GM23338 (cell line): ENCODE results near the gene BCAS3. TPM values are rescaled to one million over a fixed set of nuclear protein-coding genes. Genes with fewer than 3 reads are reported as not detected.

ENCODE experiments used
- CTCF ChIP-seq, 2 experiments: fragments of 200-600 bp in 1 of 2; sonication (generic) in 1 of 2; conservative IDR thresholded peaks; 2 replicates each; pipeline versions ENCODE4 v1.5.1 to v1.6.1; 2016 to 2017; ENCODE audit warnings: antibody characterized with exemption in 2 of 2, low read depth in 2 of 2, mild to moderate bottlenecking in 2 of 2, moderate library complexity in 1 of 2
- ETS1 ChIP-seq: IDR thresholded peaks from 2 replicates; pipeline ENCODE4 v1.6.1; 2016; ENCODE audit warnings: antibody characterized with exemption
- NANOG ChIP-seq: IDR thresholded peaks from 2 replicates; pipeline ENCODE4 v1.6.1; 2016; ENCODE audit warnings: antibody characterized with exemption, borderline replicate concordance
- STAT1 ChIP-seq: IDR thresholded peaks from one replicate; pipeline ENCODE4 v1.6.1; 2016; ENCODE audit warnings: antibody characterized with exemption; ENCODE audit not compliant: unreplicated experiment
- ZNF114 ChIP-seq: fragments of 250-450 bp; sonication (Bioruptor Pico); IDR thresholded peaks from 2 replicates; pipeline ENCODE4 v1.5.0; 2020; ENCODE audit warnings: mild to moderate bottlenecking, moderate library complexity
- ZNF331 ChIP-seq: fragments of 250-450 bp; sonication (Bioruptor Pico); IDR thresholded peaks from 2 replicates; pipeline ENCODE4 v1.5.0; 2020; ENCODE audit warnings: low read depth, mild to moderate bottlenecking, moderate library complexity
- polyA plus RNA-seq: library from polyadenylated mRNA; unstranded; fragments of >200 nt; fragmentation: Nextera tagmentation; extraction: Ambion mirVana; gene quantifications from 2 replicates; pipeline ENCODE4 v1.2.1, GENCODE V29; 2016
- total RNA-seq: library from RNA; depleted of rRNA; stranded (reverse); fragments of >200 nt; shearing (Covaris generic); gene quantifications from 2 replicates; pipeline ENCODE4 v1.2.3, GENCODE V29; 2014
- TF ChIP-seq, protein P1 (sequence below): fragments of 250-450 bp; sonication (Bioruptor Pico); IDR thresholded peaks from 2 replicates; pipeline ENCODE4 v1.5.0; 2020; ENCODE audit warnings: mild to moderate bottlenecking, moderate library complexity

Gene BCAS3
- total and polyA plus RNA-seq, 2 experiments from 2014 or later = 8.2 to 28.0 TPM

- TF ChIP-seq, protein P1, sequence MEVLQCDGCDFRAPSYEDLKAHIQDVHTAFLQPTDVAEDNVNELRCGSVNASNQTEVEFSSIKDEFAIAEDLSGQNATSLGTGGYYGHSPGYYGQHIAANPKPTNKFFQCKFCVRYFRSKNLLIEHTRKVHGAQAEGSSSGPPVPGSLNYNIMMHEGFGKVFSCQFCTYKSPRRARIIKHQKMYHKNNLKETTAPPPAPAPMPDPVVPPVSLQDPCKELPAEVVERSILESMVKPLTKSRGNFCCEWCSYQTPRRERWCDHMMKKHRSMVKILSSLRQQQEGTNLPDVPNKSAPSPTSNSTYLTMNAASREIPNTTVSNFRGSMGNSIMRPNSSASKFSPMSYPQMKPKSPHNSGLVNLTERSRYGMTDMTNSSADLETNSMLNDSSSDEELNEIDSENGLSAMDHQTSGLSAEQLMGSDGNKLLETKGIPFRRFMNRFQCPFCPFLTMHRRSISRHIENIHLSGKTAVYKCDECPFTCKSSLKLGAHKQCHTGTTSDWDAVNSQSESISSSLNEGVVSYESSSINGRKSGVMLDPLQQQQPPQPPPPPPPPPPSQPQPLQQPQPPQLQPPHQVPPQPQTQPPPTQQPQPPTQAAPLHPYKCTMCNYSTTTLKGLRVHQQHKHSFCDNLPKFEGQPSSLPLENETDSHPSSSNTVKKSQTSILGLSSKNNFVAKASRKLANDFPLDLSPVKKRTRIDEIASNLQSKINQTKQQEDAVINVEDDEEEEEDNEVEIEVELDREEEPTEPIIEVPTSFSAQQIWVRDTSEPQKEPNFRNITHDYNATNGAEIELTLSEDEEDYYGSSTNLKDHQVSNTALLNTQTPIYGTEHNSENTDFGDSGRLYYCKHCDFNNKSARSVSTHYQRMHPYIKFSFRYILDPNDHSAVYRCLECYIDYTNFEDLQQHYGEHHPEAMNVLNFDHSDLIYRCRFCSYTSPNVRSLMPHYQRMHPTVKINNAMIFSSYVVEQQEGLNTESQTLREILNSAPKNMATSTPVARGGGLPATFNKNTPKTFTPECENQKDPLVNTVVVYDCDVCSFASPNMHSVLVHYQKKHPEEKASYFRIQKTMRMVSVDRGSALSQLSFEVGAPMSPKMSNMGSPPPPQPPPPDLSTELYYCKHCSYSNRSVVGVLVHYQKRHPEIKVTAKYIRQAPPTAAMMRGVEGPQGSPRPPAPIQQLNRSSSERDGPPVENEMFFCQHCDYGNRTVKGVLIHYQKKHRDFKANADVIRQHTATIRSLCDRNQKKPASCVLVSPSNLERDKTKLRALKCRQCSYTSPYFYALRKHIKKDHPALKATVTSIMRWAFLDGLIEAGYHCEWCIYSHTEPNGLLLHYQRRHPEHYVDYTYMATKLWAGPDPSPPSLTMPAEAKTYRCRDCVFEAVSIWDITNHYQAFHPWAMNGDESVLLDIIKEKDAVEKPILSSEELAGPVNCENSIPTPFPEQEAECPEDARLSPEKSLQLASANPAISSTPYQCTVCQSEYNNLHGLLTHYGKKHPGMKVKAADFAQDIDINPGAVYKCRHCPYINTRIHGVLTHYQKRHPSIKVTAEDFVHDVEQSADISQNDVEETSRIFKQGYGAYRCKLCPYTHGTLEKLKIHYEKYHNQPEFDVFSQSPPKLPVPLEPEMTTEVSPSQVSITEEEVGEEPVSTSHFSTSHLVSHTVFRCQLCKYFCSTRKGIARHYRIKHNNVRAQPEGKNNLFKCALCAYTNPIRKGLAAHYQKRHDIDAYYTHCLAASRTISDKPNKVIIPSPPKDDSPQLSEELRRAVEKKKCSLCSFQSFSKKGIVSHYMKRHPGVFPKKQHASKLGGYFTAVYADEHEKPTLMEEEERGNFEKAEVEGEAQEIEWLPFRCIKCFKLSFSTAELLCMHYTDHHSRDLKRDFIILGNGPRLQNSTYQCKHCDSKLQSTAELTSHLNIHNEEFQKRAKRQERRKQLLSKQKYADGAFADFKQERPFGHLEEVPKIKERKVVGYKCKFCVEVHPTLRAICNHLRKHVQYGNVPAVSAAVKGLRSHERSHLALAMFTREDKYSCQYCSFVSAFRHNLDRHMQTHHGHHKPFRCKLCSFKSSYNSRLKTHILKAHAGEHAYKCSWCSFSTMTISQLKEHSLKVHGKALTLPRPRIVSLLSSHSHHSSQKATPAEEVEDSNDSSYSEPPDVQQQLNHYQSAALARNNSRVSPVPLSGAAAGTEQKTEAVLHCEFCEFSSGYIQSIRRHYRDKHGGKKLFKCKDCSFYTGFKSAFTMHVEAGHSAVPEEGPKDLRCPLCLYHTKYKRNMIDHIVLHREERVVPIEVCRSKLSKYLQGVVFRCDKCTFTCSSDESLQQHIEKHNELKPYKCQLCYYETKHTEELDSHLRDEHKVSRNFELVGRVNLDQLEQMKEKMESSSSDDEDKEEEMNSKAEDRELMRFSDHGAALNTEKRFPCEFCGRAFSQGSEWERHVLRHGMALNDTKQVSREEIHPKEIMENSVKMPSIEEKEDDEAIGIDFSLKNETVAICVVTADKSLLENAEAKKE (CRISPR knock-in tag) = no peak
- TF ChIP-seq ETS1 (no peak), ZNF114 (CRISPR knock-in tag) (no peak), CTCF (conservative IDR thresholded peaks at IDR 0.05; ENCODE audit: low read depth in 2 of 2) (no peak), NANOG (no peak), ZNF331 (CRISPR knock-in tag) (no peak), STAT1 (no peak)
Measured at GRCh38 chr17:61158376-61158775, 480.7 kb downstream of the BCAS3 start (continued).
